B cell (primary cell): ENCODE results near the gene MAD2L2. TPM values are rescaled to one million over a fixed set of nuclear protein-coding genes. Genes with fewer than 3 reads are reported as not detected.

ENCODE experiments used
- ATAC-seq: fragments of 200-7000 bp; cut with Tn5 transposase; one replicate; pipeline ENCODE4 v1.10.0; 2021; ENCODE audit warnings: low read depth, mild to moderate bottlenecking, moderate number of reproducible peaks, moderate library complexity
- CTCF ChIA-PET: fragments of 350-600 bp; sonication (Branson Sonifier 250); formaldehyde crosslinking; loops from one replicate; lab custom pipeline; 2021; ENCODE audit warnings: antibody characterized with exemption, inconsistent platforms; lab: Charles Lee
- POLR2A ChIA-PET: fragments of 350-600 bp; sonication (Branson Sonifier 250); formaldehyde crosslinking; loops from one replicate; lab custom pipeline; 2021; ENCODE audit warnings: antibody characterized with exemption; lab: Charles Lee
- DNase-seq: peaks from one replicate; pipeline ENCODE4 v3.0.0; 2013
- H2AFZ ChIP-seq: 2 replicates; pipeline ENCODE4 v1.6.1; 2012; ENCODE audit warnings: mild to moderate bottlenecking, low read depth, low read length; ENCODE audit not compliant: insufficient read depth, poor library complexity, severe bottlenecking
- H3K27ac ChIP-seq, 2 donors: 1 replicate in 1 of 2; 2 replicates in 1 of 2; pipeline ENCODE4 v1.5.1; 2012 to 2013; ENCODE audit warnings: low read length in 2 of 2, mild to moderate bottlenecking in 2 of 2, moderate library complexity in 1 of 2
- H3K27me3 ChIP-seq, 4 experiments: fragments of 200-600 bp in 1 of 4; sonication (generic) in 1 of 4; replicated peaks in 1 of 4; 1 replicate in 2 of 4; 2 replicates in 2 of 4; pipeline versions ENCODE4 v1.6.1 to v1.7.0; 2013 to 2016; ENCODE audit warnings: low read length in 3 of 4, mild to moderate bottlenecking in 2 of 4, mixed read lengths in 1 of 4, moderate library complexity in 1 of 4; ENCODE audit not compliant: insufficient read depth in 4 of 4, control insufficient read depth in 3 of 4; ENCODE audit errors: control extremely low read depth in 1 of 4
- H3K36me3 ChIP-seq, 2 experiments: replicated peaks in 1 of 2; 1 replicate in 1 of 2; 2 replicates in 1 of 2; pipeline versions ENCODE4 v1.6.1 to v1.7.1; 2013; ENCODE audit warnings: low read length in 1 of 2; ENCODE audit not compliant: insufficient read depth in 2 of 2, control insufficient read depth in 1 of 2; ENCODE audit errors: control extremely low read depth in 1 of 2, extremely low read depth in 1 of 2
- H3K4me1 ChIP-seq, 2 donors: fragments of 200-600 bp in 1 of 2; sonication (generic) in 1 of 2; 1 replicate in 1 of 2; 2 replicates in 1 of 2; pipeline versions ENCODE4 v1.5.1 to v1.6.1; 2013 to 2017; ENCODE audit warnings: low read length in 2 of 2; ENCODE audit not compliant: control insufficient read depth in 2 of 2, insufficient read depth in 2 of 2
- H3K4me2 ChIP-seq: replicated peaks from 2 replicates; pipeline ENCODE3; 2012; ENCODE audit warnings: mild to moderate bottlenecking, low read depth, low read length; ENCODE audit not compliant: poor library complexity, severe bottlenecking
- H3K4me3 ChIP-seq, 5 experiments: fragments of 200-600 bp in 1 of 5; sonication (generic) in 1 of 5; 1 replicate in 3 of 5; 2 replicates in 2 of 5; pipeline versions ENCODE4 v1.5.1 to v1.7.0; 2011 to 2016; ENCODE audit warnings: low read length in 4 of 5, mild to moderate bottlenecking in 4 of 5, low read depth in 2 of 5, control low read depth in 1 of 5, moderate library complexity in 1 of 5; ENCODE audit not compliant: insufficient read depth in 1 of 5; ENCODE audit errors: control extremely low read depth in 1 of 5, extremely low read depth in 1 of 5
- H3K79me2 ChIP-seq: fragments of 200-600 bp; sonication (generic); one replicate; pipeline ENCODE4 v1.6.0; 2016; ENCODE audit warnings: low read length; ENCODE audit not compliant: control insufficient read depth, insufficient read depth
- H3K9ac ChIP-seq: fragments of 200-600 bp; sonication (generic); 2 replicates; pipeline ENCODE4 v1.6.1; 2017; ENCODE audit warnings: mild to moderate bottlenecking, low read length, moderate library complexity
- H3K9me3 ChIP-seq, 3 donors: one replicate each; pipeline versions ENCODE4 v1.6.1 to v1.7.1; 2013; ENCODE audit warnings: low read length in 2 of 3; ENCODE audit not compliant: control insufficient read depth in 2 of 3, insufficient read depth in 1 of 3; ENCODE audit errors: control extremely low read depth in 1 of 3
- H4K20me1 ChIP-seq: 2 replicates; pipeline ENCODE4 v1.6.0; 2012; ENCODE audit warnings: mild to moderate bottlenecking, low read length; ENCODE audit not compliant: insufficient read depth, control insufficient read depth, poor library complexity, severe bottlenecking
- H3K27ac Mint-ChIP-seq: one replicate; pipeline ENCODE4 v1.8.0; 2021; ENCODE audit warnings: mixed read lengths
- H3K27me3 Mint-ChIP-seq: one replicate; pipeline ENCODE4 v1.8.0; 2021; ENCODE audit warnings: mixed read lengths
- H3K4me1 Mint-ChIP-seq: one replicate; pipeline ENCODE4 v1.8.0; 2021; ENCODE audit warnings: mixed read lengths
- H3K4me3 Mint-ChIP-seq: one replicate; pipeline ENCODE4 v1.8.0; 2021; ENCODE audit warnings: mixed read lengths
- H3K9me3 Mint-ChIP-seq: one replicate; pipeline ENCODE4 v1.8.0; 2022; ENCODE audit warnings: mixed read lengths; ENCODE audit not compliant: insufficient read depth
- EZH2 ChIP-seq: IDR thresholded peaks from 2 replicates; pipeline ENCODE4 v1.6.1; 2012; ENCODE audit warnings: borderline replicate concordance, low read depth, mild to moderate bottlenecking, moderate library complexity, low read length; ENCODE audit not compliant: insufficient read depth, poor library complexity, severe bottlenecking
- WGBS: methylation state at CpG from one replicate; pipeline ENCODE4 v1.1.5; 2013; ENCODE audit warnings: missing lambda C conversion rate; ENCODE audit not compliant: insufficient coverage; 5-methylcytosine and 5-hydroxymethylcytosine counted together
- intact Hi-C: fragments of 100-400 bp; cut with micrococcal nuclease; formaldehyde crosslinking; loops from one replicate; pipeline ENCODE4 v1.10.0; 2022
- polyA plus RNA-seq: library from polyadenylated mRNA; depleted of rRNA; stranded (reverse); fragments of >200 nt; gene quantifications from 2 replicates; pipeline ENCODE4 v1.2.3, GENCODE V29; 2012
- total RNA-seq, 2 donors: library from RNA; stranded (reverse); fragments of 120-200 nt in 1 of 2; gene quantifications; 1 replicate in 1 of 2; 2 replicates in 1 of 2; pipeline versions ENCODE4 v1.2.3 to v1.2.4, GENCODE V29; 2013 to 2022
- TF ChIP-seq, protein P1 (sequence below): fragments of 200-600 bp; IDR thresholded peaks from one replicate; pipeline ENCODE4 v1.8.0; 2022; ENCODE audit warnings: antibody characterized with exemption, mild to moderate bottlenecking

Gene MAD2L2
- total and polyA plus RNA-seq, 2 donors (not counting 1 experiment from before 2014, with no cell fraction given): 29.0 to 42.2 TPM

DNA sequence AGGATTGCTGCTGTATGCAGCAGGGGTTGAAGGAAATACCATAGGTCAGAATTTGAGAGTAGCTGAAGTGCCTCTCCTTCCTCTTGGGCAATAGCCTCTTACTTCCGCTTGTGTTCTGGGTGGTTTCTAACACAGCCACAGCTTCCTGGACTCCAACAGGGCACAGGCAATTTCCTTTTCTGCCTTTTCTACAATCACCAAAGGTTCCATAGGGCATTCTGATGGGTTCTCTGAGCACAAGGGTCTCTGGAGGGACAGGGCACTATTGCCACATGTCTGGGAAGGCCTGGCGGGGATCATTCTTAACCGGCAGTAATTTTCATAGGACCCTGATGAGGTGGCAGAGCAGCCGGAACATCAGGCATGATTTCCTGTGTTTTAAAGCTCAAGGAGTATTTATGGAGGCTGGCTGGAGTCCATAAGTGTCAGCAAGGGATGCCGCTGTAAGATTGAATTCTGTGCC, 49.5 kb upstream of the MAD2L2 start:
- H3K4me1 ChIP-seq: peaks cover 36 to 41% of the 10 kb centered on the region in 2 donors
- POLR2A ChIA-PET: interaction anchor here (0.6 to 2.0 kb wide), 5 partner anchors 11 to 937 kb away, joined by 4 to 9 read pairs (median 5); partner anchors contain the start of gene FBXO6

More for the DNA sequence above, 49.5 kb upstream of the MAD2L2 start:
- Mint-ChIP-seq H3K27me3 (no peaks in the 10 kb centered on the region), H3K4me1 (peaks cover 34% of the 10 kb centered on the region), H3K4me3 (peak overlapping the region; percentile 89), H3K27ac (peak overlapping the region; percentile 96), H3K9me3 (no peaks in the 10 kb centered on the region)
- Histone ChIP-seq H3K27me3 (no peaks in the 10 kb centered on the region), H3K4me3 (peak overlapping the region; percentile 32 to 73 (median 44)), H3K9ac (peak overlapping the region; percentile 72), H3K79me2 (no peaks in the 10 kb centered on the region), H4K20me1 (no peaks in the 10 kb centered on the region), H2AFZ (peak overlapping the region; percentile 88), H3K9me3 (peaks cover 0 to 2% (median 0%) of the 10 kb centered on the region in 3 donors), H3K4me2 (peak overlapping the region; percentile 90), H3K36me3 (no peaks in the 10 kb centered on the region), H3K27ac (peak overlapping the region; percentile 69 to 84)
- DNase-seq (peak; percentile 76), ATAC-seq (peak; percentile 87)
- intact Hi-C loops: loop anchor here (1.0 to 5.0 kb wide), 3 partner anchors 11 to 78 kb away; partner anchors contain the start of genes FBXO2, FBXO44 and MAD2L2
- TF ChIP-seq, protein P1, sequence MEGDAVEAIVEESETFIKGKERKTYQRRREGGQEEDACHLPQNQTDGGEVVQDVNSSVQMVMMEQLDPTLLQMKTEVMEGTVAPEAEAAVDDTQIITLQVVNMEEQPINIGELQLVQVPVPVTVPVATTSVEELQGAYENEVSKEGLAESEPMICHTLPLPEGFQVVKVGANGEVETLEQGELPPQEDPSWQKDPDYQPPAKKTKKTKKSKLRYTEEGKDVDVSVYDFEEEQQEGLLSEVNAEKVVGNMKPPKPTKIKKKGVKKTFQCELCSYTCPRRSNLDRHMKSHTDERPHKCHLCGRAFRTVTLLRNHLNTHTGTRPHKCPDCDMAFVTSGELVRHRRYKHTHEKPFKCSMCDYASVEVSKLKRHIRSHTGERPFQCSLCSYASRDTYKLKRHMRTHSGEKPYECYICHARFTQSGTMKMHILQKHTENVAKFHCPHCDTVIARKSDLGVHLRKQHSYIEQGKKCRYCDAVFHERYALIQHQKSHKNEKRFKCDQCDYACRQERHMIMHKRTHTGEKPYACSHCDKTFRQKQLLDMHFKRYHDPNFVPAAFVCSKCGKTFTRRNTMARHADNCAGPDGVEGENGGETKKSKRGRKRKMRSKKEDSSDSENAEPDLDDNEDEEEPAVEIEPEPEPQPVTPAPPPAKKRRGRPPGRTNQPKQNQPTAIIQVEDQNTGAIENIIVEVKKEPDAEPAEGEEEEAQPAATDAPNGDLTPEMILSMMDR: no peak
- TF ChIP-seq EZH2: no peak
- CTCF ChIA-PET: interaction anchor here (0.6 to 2.1 kb wide), 7 partner anchors 8 to 86 kb away, joined by 3 to 30 read pairs (median 4); partner anchors contain the start of gene FBXO6
- WGBS: 3% methylated on average over 4 of the region's 5 CpGs
